H1 (cell line): ENCODE data around the gene TBX4. TPM values are rescaled to one million over a fixed set of nuclear protein-coding genes. Genes with fewer than 3 reads are reported as not detected.

Source experiments
- CTCF ChIA-PET: fragments of 300-600 bp; sonication (Branson Sonifier 250); formaldehyde crosslinking; loops from one replicate; lab custom pipeline; 2021; ENCODE audit not compliant: partially characterized antibody; lab: Charles Lee
- POLR2A ChIA-PET: fragments of 300-600 bp; sonication (Branson Sonifier 250); formaldehyde crosslinking; loops from one replicate; lab custom pipeline; 2021; ENCODE audit warnings: inconsistent platforms; ENCODE audit not compliant: partially characterized antibody; lab: Charles Lee
- DNase-seq, 2 experiments: peaks; one replicate each; pipeline versions ENCODE4 v3.0.0 to v3.0.0-alpha.2; 2010 to 2022; ENCODE audit warnings: low spot score in 2 of 2, low read depth in 1 of 2, mixed read lengths in 1 of 2
- FAIRE-seq: peaks from 2 replicates; lab custom pipeline; 2011; peaks lifted over from hg19 to GRCh38; lab: Jason Lieb, UNC
- H2AFZ ChIP-seq: 2 replicates; pipeline ENCODE4 v1.8.1; 2012; ENCODE audit warnings: low read length, inconsistent platforms
- H2AK5ac ChIP-seq: 2 replicates; pipeline ENCODE4 v1.6.1; 2013; ENCODE audit warnings: low read depth, low read length
- H2BK120ac ChIP-seq: replicated peaks from 2 replicates; pipeline ENCODE3; 2013; ENCODE audit warnings: low read depth, low read length, inconsistent platforms
- H2BK12ac ChIP-seq: 2 replicates; pipeline ENCODE4 v1.6.1; 2013; ENCODE audit warnings: low read depth, low read length
- H2BK15ac ChIP-seq: 2 replicates; pipeline ENCODE4 v1.6.1; 2013; ENCODE audit warnings: low read length
- H2BK20ac ChIP-seq: 2 replicates; pipeline ENCODE4 v1.6.1; 2013; ENCODE audit warnings: low read length
- H2BK5ac ChIP-seq: 2 replicates; pipeline ENCODE4 v1.6.1; 2013; ENCODE audit warnings: low read depth, low read length
- H3K14ac ChIP-seq: 2 replicates; pipeline ENCODE4 v1.6.1; 2013; ENCODE audit warnings: inconsistent platforms; ENCODE audit not compliant: insufficient read length
- H3K18ac ChIP-seq: 2 replicates; pipeline ENCODE4 v1.6.1; 2013; ENCODE audit warnings: low read length; ENCODE audit errors: extremely low read depth
- H3K23ac ChIP-seq: 2 replicates; pipeline ENCODE4 v1.6.1; 2013; ENCODE audit warnings: inconsistent platforms; ENCODE audit not compliant: insufficient read length
- H3K23me2 ChIP-seq: 2 replicates; pipeline ENCODE4 v1.6.1; 2013; ENCODE audit warnings: low read depth, low read length
- H3K27ac ChIP-seq: 2 replicates; pipeline ENCODE4 v1.6.1; 2011; ENCODE audit warnings: low read depth, low read length, inconsistent platforms
- H3K27me3 ChIP-seq, 4 experiments: replicated peaks in 1 of 4; 1 replicate in 1 of 4; 2 replicates in 3 of 4; pipeline versions ENCODE4 v1.6.1 to v1.8.1; 2011 to 2013; ENCODE audit warnings: low read length in 3 of 4, mild to moderate bottlenecking in 3 of 4, inconsistent platforms in 2 of 4, mixed read lengths in 2 of 4, moderate library complexity in 1 of 4; ENCODE audit not compliant: control insufficient read depth in 3 of 4, insufficient read depth in 3 of 4; ENCODE audit errors: extremely low read depth in 1 of 4
- H3K36me3 ChIP-seq, 4 experiments: 2 replicates each; pipeline versions ENCODE4 v1.6.1 to v1.8.1; 2011 to 2013; ENCODE audit warnings: mild to moderate bottlenecking in 4 of 4, low read length in 3 of 4, moderate library complexity in 2 of 4, control low read depth in 1 of 4, inconsistent platforms in 1 of 4; ENCODE audit not compliant: insufficient read depth in 4 of 4, control insufficient read depth in 2 of 4
- H3K4ac ChIP-seq: replicated peaks from 2 replicates; pipeline ENCODE3; 2013; ENCODE audit warnings: low read length, low read depth, mixed read lengths, inconsistent platforms; ENCODE audit not compliant: insufficient read length
- H3K4me1 ChIP-seq, 4 experiments: replicated peaks in 1 of 4; 1 replicate in 1 of 4; 2 replicates in 3 of 4; pipeline versions ENCODE4 v1.6.1 to v1.8.1; 2011 to 2013; ENCODE audit warnings: low read length in 3 of 4, inconsistent platforms in 2 of 4, mixed read lengths in 1 of 4; ENCODE audit not compliant: insufficient read depth in 4 of 4, control insufficient read depth in 3 of 4
- H3K4me2 ChIP-seq, 2 experiments: 2 replicates each; pipeline versions ENCODE4 v1.6.1 to v1.8.1; 2011 to 2013; ENCODE audit warnings: low read depth in 2 of 2, low read length in 2 of 2, control low read depth in 1 of 2, inconsistent platforms in 1 of 2, mild to moderate bottlenecking in 1 of 2; ENCODE audit not compliant: insufficient read depth in 1 of 2
- H3K4me3 ChIP-seq, 4 experiments: fragments of 200-600, 300-600 bp in 1 of 4; sonication (generic), shearing (Covaris generic), sonication (Bioruptor Twin) in 1 of 4; 2 replicates each; pipeline versions ENCODE4 v1.5.1 to v1.8.1; 2011 to 2016; ENCODE audit warnings: low read length in 4 of 4, low read depth in 3 of 4, control low read depth in 2 of 4, inconsistent platforms in 2 of 4, mild to moderate bottlenecking in 2 of 4, mixed read lengths in 1 of 4, moderate library complexity in 1 of 4; ENCODE audit not compliant: insufficient read depth in 2 of 4; ENCODE audit errors: extremely low read depth in 1 of 4
- H3K56ac ChIP-seq: replicated peaks from 2 replicates; pipeline ENCODE3; 2013; ENCODE audit warnings: low read depth, mild to moderate bottlenecking, mixed read lengths, low read length, inconsistent platforms; ENCODE audit not compliant: insufficient read length
- H3K79me1 ChIP-seq: 2 replicates; pipeline ENCODE4 v1.6.1; 2013; ENCODE audit warnings: low read depth, low read length, control low read depth
- H3K79me2 ChIP-seq, 2 experiments: 2 replicates each; pipeline versions ENCODE4 v1.6.1 to v1.8.1; 2012 to 2013; ENCODE audit warnings: low read length in 2 of 2, mild to moderate bottlenecking in 2 of 2, inconsistent platforms in 1 of 2; ENCODE audit not compliant: insufficient read depth in 2 of 2, control insufficient read depth in 1 of 2
- H3K9ac ChIP-seq, 4 experiments: replicated peaks in 1 of 4; 1 replicate in 1 of 4; 2 replicates in 3 of 4; pipeline versions ENCODE4 v1.6.1 to v1.8.1; 2011 to 2013; ENCODE audit warnings: low read depth in 3 of 4, low read length in 3 of 4, control low read depth in 2 of 4, mild to moderate bottlenecking in 2 of 4, moderate library complexity in 2 of 4, inconsistent platforms in 1 of 4; ENCODE audit errors: extremely low read depth in 1 of 4
- H3K9me3 ChIP-seq, 2 experiments: 2 replicates each; pipeline versions ENCODE4 v1.6.1 to v1.8.1; 2012 to 2013; ENCODE audit warnings: mild to moderate bottlenecking in 2 of 2, moderate library complexity in 2 of 2, control low read depth in 1 of 2, inconsistent platforms in 1 of 2, low read depth in 1 of 2, low read length in 1 of 2, mixed read lengths in 1 of 2; ENCODE audit not compliant: insufficient read depth in 2 of 2
- H4K20me1 ChIP-seq, 2 experiments: replicated peaks in 1 of 2; 2 replicates each; pipeline versions ENCODE3 to v1.8.1; 2011 to 2013; ENCODE audit warnings: inconsistent platforms in 2 of 2, low read length in 2 of 2, mild to moderate bottlenecking in 1 of 2; ENCODE audit not compliant: insufficient read depth in 2 of 2, control insufficient read depth in 1 of 2
- H4K5ac ChIP-seq: 2 replicates; pipeline ENCODE4 v1.6.1; 2013; ENCODE audit warnings: low read length, low read depth, mixed read lengths, inconsistent platforms; ENCODE audit not compliant: insufficient read length
- H4K8ac ChIP-seq: 2 replicates; pipeline ENCODE4 v1.8.0; 2013; ENCODE audit warnings: mild to moderate bottlenecking, moderate library complexity, low read length, inconsistent platforms; ENCODE audit not compliant: insufficient read depth; ENCODE audit errors: extremely low read depth
- H4K91ac ChIP-seq: replicated peaks from 2 replicates; pipeline ENCODE3; 2013; ENCODE audit warnings: low read length, mixed read lengths, inconsistent platforms; ENCODE audit not compliant: insufficient read length
- ATF2 ChIP-seq: IDR thresholded peaks from 2 replicates; pipeline ENCODE4 v1.6.1; 2012; ENCODE audit warnings: low read length, inconsistent platforms
- EZH2 ChIP-seq: fragments of 200-600 bp; sonication (generic); IDR thresholded peaks from 2 replicates; pipeline ENCODE4 v1.7.1; 2012; ENCODE audit warnings: low read depth, mild to moderate bottlenecking, moderate library complexity, low read length, inconsistent platforms; ENCODE audit not compliant: severe bottlenecking
- KDM5A ChIP-seq: fragments of 200-600 bp; IDR thresholded peaks from 2 replicates; pipeline ENCODE4 v1.7.1; 2012; ENCODE audit warnings: mild to moderate bottlenecking, low read length, inconsistent platforms, mixed read lengths
- MAX ChIP-seq: IDR thresholded peaks from 2 replicates; pipeline ENCODE4 v1.6.1; 2012; ENCODE audit warnings: inconsistent platforms
- POU5F1 ChIP-seq: IDR thresholded peaks from 2 replicates; pipeline ENCODE4 v1.6.1; 2011; ENCODE audit warnings: low read depth, mild to moderate bottlenecking, low read length, moderate library complexity
- SP2 ChIP-seq: IDR thresholded peaks from 2 replicates; pipeline ENCODE4 v1.6.1; 2012; ENCODE audit warnings: mild to moderate bottlenecking, low read length, inconsistent platforms
- WGBS, 2 experiments: shearing (Covaris generic) in 1 of 2; methylation state at CpG; one replicate each; pipeline versions ENCODE4 v1.1.6 to v1.1.7; 2013 to 2015; ENCODE audit warnings: low lambda C conversion rate in 2 of 2, mixed read lengths in 2 of 2, inconsistent platforms in 1 of 2, low coverage in 1 of 2, missing lambda C conversion rate in 1 of 2; ENCODE audit not compliant: insufficient replicate concordance in 2 of 2, insufficient coverage in 1 of 2, insufficient read length in 1 of 2; ENCODE audit errors: extremely low coverage in 1 of 2, missing lambda C conversion rate in 1 of 2; 5-methylcytosine and 5-hydroxymethylcytosine counted together
- polyA plus RNA-seq, 7 experiments: library from polyadenylated mRNA; depleted of rRNA in 3 of 7; stranded (reverse) in 5 of 7; unstranded in 2 of 7; fragments of >200 nt in 5 of 7; fragments of 200-250 nt in 2 of 7; gene quantifications; 1 replicate in 5 of 7; 2 replicates in 1 of 7; 4 replicates in 1 of 7; pipeline versions ENCODE4 v1.2.1 to v1.2.3, GENCODE V29; 2011 to 2013; ENCODE audit warnings: missing spikeins in 2 of 7, mixed read lengths in 2 of 7
- total RNA-seq: library from RNA; stranded (reverse); fragmentation: NEBNext Ultra II Directional; extraction: Animal tissue kit (Norgen Biotek cat#: 25700); gene quantifications from 2 replicates; pipeline ENCODE4 v1.2.1, GENCODE V29; 2021
- TF ChIP-seq, protein P1 (sequence below), 3 experiments: IDR thresholded peaks; 1 replicate in 2 of 3; 2 replicates in 1 of 3; pipeline versions ENCODE4 v1.5.1 to v1.6.1; 2011; ENCODE audit warnings: low read length in 3 of 3, mild to moderate bottlenecking in 3 of 3, inconsistent platforms in 2 of 3, low read depth in 1 of 3, moderate library complexity in 1 of 3; ENCODE audit not compliant: insufficient read depth in 1 of 3; ENCODE audit errors: control extremely low read depth in 1 of 3

The TBX4 gene
- total and polyA plus RNA-seq, 2 of the 8 experiments (the other 6 are each of a cell fraction or from before 2014, with no cell fraction given), result 0.02 TPM; not detected in 1

- H2BK120ac ChIP-seq, result no peak overlapping the region
- H3K4ac ChIP-seq, result no peak overlapping the region
- ChIA-PET CTCF (interaction anchor here (0.6 to 11.6 kb wide), 9 partner anchors 9 to 123 kb away, joined by 3 to 136 read pairs (median 5); no protein-coding TSS in a partner anchor), POLR2A (interaction anchor here (0.9 to 1.6 kb wide), 3 partner anchors 8 to 52 kb away, joined by 4 to 5 read pairs (median 4); no protein-coding TSS in a partner anchor)
- no peak for FAIRE-seq
- H3K9me3 ChIP-seq, result peaks cover 0 to 4% of the 10 kb centered on the region in 2 experiments; a peak in 1 of 4 replicates
- H3K56ac ChIP-seq, result no peak overlapping the region
- H3K9ac ChIP-seq, result no peak overlapping the region
- no peak overlapping the region for H2BK20ac ChIP-seq
- H2BK5ac ChIP-seq, result no peak overlapping the region; the same call in 1 of the 2 replicates
- H3K27ac ChIP-seq, result no peak overlapping the region
- no peaks in the 10 kb centered on the region for H3K79me2 ChIP-seq
- peaks cover 91 to 100% (median 98%) of the 10 kb centered on the region in 4 experiments for H3K27me3 ChIP-seq
- WGBS, 2 experiments, result 8% methylated on average over 45 of the region's 47 CpGs; no CpG with 5 or more reads in 1 of the 2 experiments
- H3K36me3 ChIP-seq, result peaks cover 0 to 22% (median 0%) of the 10 kb centered on the region in 4 experiments; a peak in 1 of 8 replicates
- peaks cover 4% of the 10 kb centered on the region; the same call in 1 of the 2 replicates for H3K23me2 ChIP-seq
- no peak overlapping the region for H3K23ac ChIP-seq
- H4K91ac ChIP-seq, result no peak overlapping the region
- H2BK15ac ChIP-seq, result no peak overlapping the region
- no peak overlapping the region for H2AFZ ChIP-seq
- H3K4me1 ChIP-seq, result peaks cover 2 to 32% (median 12%) of the 10 kb centered on the region in 4 experiments; a peak in 6 of 7 replicates
- DNase-seq, result peak in 1 of 2 experiments; percentile 69
- H3K14ac ChIP-seq, result no peak overlapping the region
- H3K18ac ChIP-seq, result no peak overlapping the region
- no peak overlapping the region for H4K8ac ChIP-seq
- peaks cover 26 to 30% of the 10 kb centered on the region in 2 experiments for H4K20me1 ChIP-seq
- peak overlapping the region; percentile 68; the same call in 1 of the 2 replicates for H2BK12ac ChIP-seq
- H2AK5ac ChIP-seq, result no peak overlapping the region; the same call in 1 of the 2 replicates
- H4K5ac ChIP-seq, result no peak overlapping the region
- 0 out of 8 replicates have a peak overlapping the region, but pooled peaks of 1 of the 4 experiments have one; percentile 3 for H3K4me3 ChIP-seq
- H3K79me1 ChIP-seq, result no peaks in the 10 kb centered on the region
- peak overlapping the region; percentile 26 to 58; a peak in 3 of 4 replicates for H3K4me2 ChIP-seq
- TF ChIP-seq SP2 (no peak), EZH2 (peak; percentile 27), MAX (peak; percentile 86), KDM5A (no peak), POU5F1 (no peak), ATF2 (no peak)
- TF ChIP-seq, protein P1, sequence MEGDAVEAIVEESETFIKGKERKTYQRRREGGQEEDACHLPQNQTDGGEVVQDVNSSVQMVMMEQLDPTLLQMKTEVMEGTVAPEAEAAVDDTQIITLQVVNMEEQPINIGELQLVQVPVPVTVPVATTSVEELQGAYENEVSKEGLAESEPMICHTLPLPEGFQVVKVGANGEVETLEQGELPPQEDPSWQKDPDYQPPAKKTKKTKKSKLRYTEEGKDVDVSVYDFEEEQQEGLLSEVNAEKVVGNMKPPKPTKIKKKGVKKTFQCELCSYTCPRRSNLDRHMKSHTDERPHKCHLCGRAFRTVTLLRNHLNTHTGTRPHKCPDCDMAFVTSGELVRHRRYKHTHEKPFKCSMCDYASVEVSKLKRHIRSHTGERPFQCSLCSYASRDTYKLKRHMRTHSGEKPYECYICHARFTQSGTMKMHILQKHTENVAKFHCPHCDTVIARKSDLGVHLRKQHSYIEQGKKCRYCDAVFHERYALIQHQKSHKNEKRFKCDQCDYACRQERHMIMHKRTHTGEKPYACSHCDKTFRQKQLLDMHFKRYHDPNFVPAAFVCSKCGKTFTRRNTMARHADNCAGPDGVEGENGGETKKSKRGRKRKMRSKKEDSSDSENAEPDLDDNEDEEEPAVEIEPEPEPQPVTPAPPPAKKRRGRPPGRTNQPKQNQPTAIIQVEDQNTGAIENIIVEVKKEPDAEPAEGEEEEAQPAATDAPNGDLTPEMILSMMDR (IDR thresholded peaks at IDR 0.05; ENCODE audit: control extremely low read depth in 1 of 3, insufficient read depth in 1 of 3, low read depth in 1 of 3, low read length in 3 of 3), result no peak
Measured at GRCh38 chr17:61456061-61456681, 3.9 kb downstream of the TBX4 start.
